Chondrocyte (in vitro differentiated cells): Measurements from ENCODE around the gene ITPR2. TPM values are rescaled to one million over a fixed set of nuclear protein-coding genes. Genes with fewer than 3 reads are reported as not detected.

Experiments
- DNase-seq: peaks from one replicate; pipeline ENCODE4 v3.0.0; 2021; ENCODE audit warnings: mixed read lengths, low spot score
- H3K27ac Mint-ChIP-seq: one replicate; pipeline ENCODE4 v1.8.0; 2021; ENCODE audit warnings: mild to moderate bottlenecking, moderate library complexity, mixed read lengths; ENCODE audit not compliant: unreplicated experiment
- H3K27me3 Mint-ChIP-seq: 2 replicates; pipeline ENCODE4 v1.8.0; 2021; ENCODE audit warnings: low read depth, mixed read lengths
- H3K36me3 Mint-ChIP-seq: 2 replicates; pipeline ENCODE4 v1.8.0; 2021; ENCODE audit warnings: low read depth, mixed read lengths
- H3K4me1 Mint-ChIP-seq: 2 replicates; pipeline ENCODE4 v1.8.0; 2021; ENCODE audit warnings: low read depth, mild to moderate bottlenecking, mixed read lengths
- H3K4me3 Mint-ChIP-seq: one replicate; pipeline ENCODE4 v1.8.0; 2021; ENCODE audit warnings: mild to moderate bottlenecking, moderate library complexity, mixed read lengths; ENCODE audit not compliant: unreplicated experiment
- H3K9me3 Mint-ChIP-seq: 2 replicates; pipeline ENCODE4 v1.8.0; 2021; ENCODE audit warnings: low read depth, mixed read lengths
- total RNA-seq: library from RNA; stranded (reverse); gene quantifications from 3 replicates; pipeline ENCODE4 v1.2.1, GENCODE V29; 2021
- TF ChIP-seq, protein P1 (sequence below): fragments of 200-600 bp; sonication (generic); IDR thresholded peaks from 2 replicates; pipeline ENCODE4 v1.5.0; 2021; ENCODE audit warnings: antibody characterized with exemption, mild to moderate bottlenecking, moderate library complexity

The ITPR2 gene
- total RNA-seq, 1 donor from 2014 or later = 18.7 TPM

DNA sequence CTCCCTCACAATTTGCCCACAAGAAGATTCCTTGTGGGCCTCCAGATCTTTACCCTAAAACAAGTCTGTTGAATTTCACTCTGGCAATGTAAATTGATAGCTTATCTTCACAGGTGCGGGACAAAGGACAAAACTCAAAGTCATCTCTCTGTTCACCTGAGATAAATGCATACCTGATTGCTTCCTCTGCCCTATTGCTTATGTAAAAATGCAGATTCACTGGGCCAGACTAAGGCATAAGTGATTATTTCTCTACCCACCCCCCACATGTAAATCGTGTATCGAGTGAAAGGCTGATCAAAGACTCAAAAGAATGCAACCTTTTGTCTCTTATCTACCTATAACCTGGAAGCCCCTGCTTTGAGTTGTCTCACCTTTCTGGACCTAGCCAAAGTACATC, 320.8 kb downstream of the ITPR2 start:
- no peaks in the 10 kb centered on the region for H3K9me3 Mint-ChIP-seq
- DNase-seq = no peak
- H3K27ac Mint-ChIP-seq = no peak overlapping the region
- no peaks in the 10 kb centered on the region for H3K27me3 Mint-ChIP-seq
- no peaks in the 10 kb centered on the region for H3K36me3 Mint-ChIP-seq
- peaks cover 3% of the 10 kb centered on the region for H3K4me1 Mint-ChIP-seq
- no peak overlapping the region for H3K4me3 Mint-ChIP-seq
- TF ChIP-seq, protein P1, sequence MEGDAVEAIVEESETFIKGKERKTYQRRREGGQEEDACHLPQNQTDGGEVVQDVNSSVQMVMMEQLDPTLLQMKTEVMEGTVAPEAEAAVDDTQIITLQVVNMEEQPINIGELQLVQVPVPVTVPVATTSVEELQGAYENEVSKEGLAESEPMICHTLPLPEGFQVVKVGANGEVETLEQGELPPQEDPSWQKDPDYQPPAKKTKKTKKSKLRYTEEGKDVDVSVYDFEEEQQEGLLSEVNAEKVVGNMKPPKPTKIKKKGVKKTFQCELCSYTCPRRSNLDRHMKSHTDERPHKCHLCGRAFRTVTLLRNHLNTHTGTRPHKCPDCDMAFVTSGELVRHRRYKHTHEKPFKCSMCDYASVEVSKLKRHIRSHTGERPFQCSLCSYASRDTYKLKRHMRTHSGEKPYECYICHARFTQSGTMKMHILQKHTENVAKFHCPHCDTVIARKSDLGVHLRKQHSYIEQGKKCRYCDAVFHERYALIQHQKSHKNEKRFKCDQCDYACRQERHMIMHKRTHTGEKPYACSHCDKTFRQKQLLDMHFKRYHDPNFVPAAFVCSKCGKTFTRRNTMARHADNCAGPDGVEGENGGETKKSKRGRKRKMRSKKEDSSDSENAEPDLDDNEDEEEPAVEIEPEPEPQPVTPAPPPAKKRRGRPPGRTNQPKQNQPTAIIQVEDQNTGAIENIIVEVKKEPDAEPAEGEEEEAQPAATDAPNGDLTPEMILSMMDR = no peak

DNA sequence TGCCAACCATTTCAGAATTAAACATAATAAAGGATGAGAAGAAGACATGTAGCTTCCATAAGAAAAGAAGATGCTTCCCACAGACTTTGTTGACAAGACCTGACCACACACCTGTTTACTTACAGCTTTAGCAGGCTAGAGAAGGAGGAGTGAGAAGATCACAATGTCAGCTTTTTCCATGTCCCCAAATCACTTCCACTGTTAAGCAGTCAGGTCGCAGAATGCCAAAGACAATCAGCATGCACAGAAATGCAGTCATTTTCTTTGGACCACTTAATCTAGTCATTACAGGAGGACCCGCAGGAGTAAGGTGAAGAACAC, 322.7 kb downstream of the ITPR2 start:
- H3K27me3 Mint-ChIP-seq = no peaks in the 10 kb centered on the region
- H3K9me3 Mint-ChIP-seq = no peaks in the 10 kb centered on the region
- H3K4me1 Mint-ChIP-seq = peaks cover 3% of the 10 kb centered on the region
- no peak for DNase-seq
- H3K36me3 Mint-ChIP-seq = no peaks in the 10 kb centered on the region
- no peak overlapping the region for H3K27ac Mint-ChIP-seq
- H3K4me3 Mint-ChIP-seq = no peak overlapping the region
- TF ChIP-seq, protein P1 = no peak

- DNase-seq = no peak
- Mint-ChIP-seq H3K27me3 (no peaks in the 10 kb centered on the region), H3K4me3 (no peak overlapping the region), H3K9me3 (no peaks in the 10 kb centered on the region), H3K4me1 (no peaks in the 10 kb centered on the region), H3K27ac (no peak overlapping the region), H3K36me3 (no peaks in the 10 kb centered on the region)
- TF ChIP-seq, protein P1 = no peak
Observed at GRCh38 chr12:26507613-26508012, 325.4 kb downstream of the ITPR2 start.

GRCh38 chr12:26499979-26500640, 332.9 kb downstream of the ITPR2 start:
- Mint-ChIP-seq H3K27ac (no peak overlapping the region), H3K27me3 (no peaks in the 10 kb centered on the region), H3K36me3 (no peaks in the 10 kb centered on the region), H3K4me3 (no peak overlapping the region), H3K9me3 (no peaks in the 10 kb centered on the region), H3K4me1 (no peaks in the 10 kb centered on the region)
- DNase-seq = no peak
- TF ChIP-seq, protein P1 = no peak

DNA sequence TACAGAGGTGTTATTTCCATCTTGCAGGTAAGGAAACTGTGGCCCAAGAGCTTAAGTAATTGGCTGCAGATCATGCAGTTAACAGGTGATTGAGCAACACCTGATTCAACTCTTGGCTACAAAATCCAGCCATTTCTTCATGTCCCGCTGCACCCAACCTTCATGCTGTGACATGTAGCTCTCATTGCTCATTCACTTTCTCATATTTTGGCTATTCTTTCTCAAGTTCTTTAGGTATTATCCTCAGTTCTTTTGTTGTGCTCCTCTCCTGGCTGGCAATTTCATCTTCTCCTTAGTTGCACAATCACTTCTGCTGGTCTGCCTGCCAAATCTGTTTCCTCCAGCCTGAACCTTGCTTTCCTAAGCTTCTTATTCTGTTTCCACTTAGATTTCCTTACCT, 336.8 kb downstream of the ITPR2 start:
- Mint-ChIP-seq H3K36me3 (peaks cover 4% of the 10 kb centered on the region), H3K9me3 (no peaks in the 10 kb centered on the region), H3K27ac (no peak overlapping the region), H3K27me3 (no peaks in the 10 kb centered on the region), H3K4me3 (no peak overlapping the region), H3K4me1 (peaks cover 3% of the 10 kb centered on the region)
- TF ChIP-seq, protein P1 = no peak
- no peak for DNase-seq
